Inflammatory macrophage treated with lipopolysaccharide for 4 hours (primary cell): ENCODE data around the gene CSRP1.
A peak's percentile ranks its signal among the peaks of the same experiment; 100 is the strongest.
"Not testable (repeated sequence)": the region's sequence is repeated elsewhere in the genome, so short reads cannot be mapped to it uniquely, and the experiment has no call there.

Source experiments
- DNase-seq: peaks from one replicate; pipeline ENCODE4 v3.0.0-alpha.2; 2020

The CSRP1 gene

DNA sequence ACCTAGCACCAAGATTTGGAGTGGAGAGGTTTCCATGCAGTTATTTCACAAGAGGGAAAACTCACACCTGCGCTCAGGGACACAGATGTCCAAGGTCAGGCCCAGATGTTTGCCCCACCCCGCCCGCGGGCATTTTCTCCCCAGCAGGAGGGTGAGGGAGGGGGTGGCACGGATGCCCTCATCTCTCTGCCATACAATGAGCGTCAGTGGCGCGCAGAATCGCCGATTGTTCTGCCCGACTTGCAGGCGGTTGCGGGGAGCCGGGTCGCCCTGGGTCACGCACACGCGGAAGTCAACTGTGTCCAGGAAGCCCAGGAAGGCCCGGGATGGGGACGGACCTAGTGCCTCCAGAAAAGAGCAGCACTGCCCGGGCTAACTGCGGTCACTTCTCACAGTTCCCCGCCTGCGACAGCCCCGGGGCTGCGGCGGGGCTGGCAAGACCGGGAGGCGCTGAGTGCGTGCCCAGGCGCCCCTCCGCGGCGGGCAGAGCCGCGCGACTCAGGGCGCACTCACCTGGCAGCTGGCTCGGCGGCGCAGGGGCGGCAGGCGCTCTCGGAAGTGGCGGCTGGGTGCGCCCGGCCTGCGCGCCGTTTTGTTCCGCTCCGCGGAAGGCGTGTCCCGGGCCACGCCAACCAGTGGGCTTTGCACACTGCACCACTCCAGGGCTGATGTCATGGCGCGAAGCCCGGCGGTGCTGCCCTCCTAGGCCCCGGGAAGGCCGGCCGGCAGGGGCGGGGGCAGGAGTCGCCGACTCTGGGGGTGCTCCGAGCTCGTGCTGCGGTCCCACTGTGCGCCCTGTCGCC lies at the start of gene CSRP1:
CSRP1 (minus strand) TSS at position 567 of the 803 bp plus-strand sequence. CDS start 10,820 bp downstream, outside the sequence.
- DNase-seq, result peak; percentile 89

DNA sequence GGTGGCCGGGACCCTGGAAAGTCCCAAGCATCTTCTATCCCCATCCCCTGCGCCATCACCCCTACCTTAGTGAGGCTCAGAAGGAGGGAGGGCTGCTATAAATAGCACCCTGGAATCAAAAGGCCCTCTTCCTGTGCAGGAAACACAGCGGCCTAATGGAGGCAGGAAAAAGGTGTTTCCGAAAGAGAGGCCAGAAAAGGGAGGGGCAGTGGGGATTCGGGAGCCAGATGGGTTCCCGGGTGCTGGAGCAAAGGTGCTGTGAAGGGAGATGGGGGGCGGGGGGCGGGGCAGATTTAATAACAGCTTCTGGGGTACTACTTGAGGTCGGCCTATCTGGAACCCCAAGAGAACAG lies 48.6 kb upstream of the CSRP1 start:
- no peak for DNase-seq

DNA sequence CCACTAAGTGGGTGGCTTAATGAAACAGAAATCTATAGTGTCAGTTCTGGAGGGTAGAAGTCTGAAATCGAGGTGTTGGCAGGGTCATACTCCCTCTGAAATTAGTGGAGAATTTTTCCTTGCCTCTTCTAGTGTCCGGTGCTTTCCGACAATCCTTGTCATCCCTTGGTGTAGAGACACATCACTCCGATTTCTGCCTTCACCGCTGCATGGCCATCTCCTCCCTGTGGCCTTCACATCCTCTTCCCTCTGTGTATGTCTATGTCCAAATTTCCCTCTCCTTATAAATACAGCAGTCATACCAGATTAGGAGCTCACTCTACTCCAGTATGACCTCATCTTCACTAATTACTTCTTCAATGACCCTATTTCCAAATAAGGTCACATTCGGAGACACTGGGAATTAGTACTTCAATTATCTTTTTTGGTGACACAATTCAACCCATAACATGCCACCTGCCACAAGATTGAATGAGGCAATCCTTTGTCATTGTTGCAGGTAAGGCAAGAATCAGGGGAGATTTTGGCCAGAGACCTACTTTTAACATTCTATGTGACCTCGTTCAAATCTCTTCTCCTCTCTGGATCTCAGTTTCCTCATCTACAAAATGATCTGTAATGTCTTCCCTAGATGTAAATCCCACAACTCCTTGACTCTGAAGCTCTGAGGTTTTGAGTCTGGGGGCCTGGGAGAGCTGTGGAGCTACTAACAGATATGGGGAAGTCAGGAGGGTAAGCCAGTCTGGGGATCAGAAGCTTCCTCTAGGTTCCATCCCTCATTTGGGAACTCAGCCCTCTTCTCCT lies 48.1 kb upstream of the CSRP1 start:
- DNase-seq, result no peak

DNA sequence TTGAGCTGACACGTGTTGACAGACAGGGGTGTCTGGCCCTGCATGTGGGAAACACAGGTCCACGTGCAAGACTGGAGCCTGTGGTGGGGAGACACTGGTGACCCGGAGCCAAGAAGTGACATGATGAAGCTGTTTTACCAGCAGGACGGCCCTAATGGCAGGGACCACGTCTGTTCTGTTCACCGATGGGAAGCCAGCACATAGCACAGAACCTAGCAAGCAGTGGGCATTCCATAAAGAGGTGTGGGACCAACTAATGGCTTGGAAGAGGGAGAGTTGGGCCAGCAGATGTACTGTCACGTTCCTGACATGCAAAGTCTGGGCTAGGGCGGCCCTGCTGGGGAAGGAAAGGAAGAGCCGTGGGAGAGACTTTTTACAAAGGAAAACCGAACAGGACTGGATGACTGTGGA lies 47.3 kb upstream of the CSRP1 start:
- no peak for DNase-seq

DNA sequence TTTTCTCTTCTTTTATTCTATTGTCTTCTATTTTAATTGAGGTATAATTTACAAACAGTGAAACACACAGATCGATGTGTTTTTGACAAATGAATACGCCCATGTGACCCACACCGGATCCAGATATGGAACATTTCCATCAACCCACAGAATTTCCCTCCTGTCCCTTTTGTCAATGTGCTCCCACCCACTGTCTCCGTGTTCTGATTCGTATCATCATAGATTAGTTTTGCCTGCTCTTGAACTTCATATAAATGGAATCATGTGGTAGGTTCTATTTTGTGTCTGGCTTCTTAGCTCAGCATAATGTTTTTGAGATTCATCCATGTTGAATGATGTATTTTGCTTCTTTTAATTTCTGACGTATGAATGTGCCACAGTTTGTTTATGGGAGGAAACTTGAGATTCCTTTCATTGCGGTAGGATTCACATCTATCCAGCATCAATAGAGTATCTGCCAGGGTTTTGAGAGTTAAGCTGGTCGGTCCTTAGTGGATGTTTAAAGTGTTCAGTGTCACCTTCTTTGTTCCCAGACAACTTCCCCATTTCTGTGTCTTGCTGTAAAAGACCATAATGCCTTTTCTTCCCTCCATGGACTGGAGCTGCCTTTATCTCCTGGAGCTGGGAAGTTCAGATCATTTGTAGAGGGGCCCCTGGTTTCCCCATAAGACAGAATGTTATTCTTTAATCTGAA lies 46.7 kb upstream of the CSRP1 start:
- no peak for DNase-seq

- DNase-seq, result no peak
Measured at GRCh38 chr1:201552941-201553351, 46.0 kb upstream of the CSRP1 start.

DNA sequence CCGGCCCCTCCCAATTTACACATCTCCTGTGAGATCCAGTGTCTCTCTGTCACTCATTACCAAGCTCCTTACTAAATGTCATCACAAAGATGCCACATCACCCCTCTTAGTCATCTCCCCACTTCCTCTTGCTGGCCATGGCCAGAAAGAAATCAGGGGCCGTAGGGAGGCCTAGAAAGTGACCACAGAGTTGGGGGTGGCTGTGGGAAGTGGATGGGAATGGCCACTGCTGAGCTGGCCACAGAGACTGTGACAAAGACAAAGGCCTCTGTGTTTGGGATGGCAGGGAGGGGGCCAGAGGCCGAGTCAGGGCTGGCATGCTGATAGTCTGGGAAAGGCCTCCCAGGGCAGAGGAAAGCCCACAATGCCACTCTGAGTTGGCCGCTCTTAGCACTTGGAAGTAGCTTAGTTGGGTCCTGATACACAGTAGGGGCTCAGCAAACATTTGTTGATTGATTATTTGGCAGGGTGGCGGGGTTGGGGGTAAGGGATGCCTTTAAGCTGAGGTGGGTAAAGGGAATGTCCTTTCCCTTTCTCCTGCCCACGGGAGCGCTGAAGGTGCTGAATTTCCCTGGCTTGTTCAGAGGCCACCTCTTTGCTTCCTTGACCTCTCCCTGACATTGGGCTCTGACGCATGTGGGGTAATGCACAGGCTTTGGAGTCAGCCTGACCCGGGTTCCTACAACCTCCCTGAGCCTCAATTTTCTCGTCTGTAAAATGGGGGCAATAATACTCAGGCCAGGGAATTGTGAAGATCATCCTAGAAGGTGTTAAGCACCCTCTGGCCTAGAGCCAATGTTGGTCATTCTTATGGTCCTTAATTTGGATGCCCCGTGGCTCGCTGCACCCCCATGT lies 45.2 kb upstream of the CSRP1 start:
- peak; percentile 97 for DNase-seq

DNA sequence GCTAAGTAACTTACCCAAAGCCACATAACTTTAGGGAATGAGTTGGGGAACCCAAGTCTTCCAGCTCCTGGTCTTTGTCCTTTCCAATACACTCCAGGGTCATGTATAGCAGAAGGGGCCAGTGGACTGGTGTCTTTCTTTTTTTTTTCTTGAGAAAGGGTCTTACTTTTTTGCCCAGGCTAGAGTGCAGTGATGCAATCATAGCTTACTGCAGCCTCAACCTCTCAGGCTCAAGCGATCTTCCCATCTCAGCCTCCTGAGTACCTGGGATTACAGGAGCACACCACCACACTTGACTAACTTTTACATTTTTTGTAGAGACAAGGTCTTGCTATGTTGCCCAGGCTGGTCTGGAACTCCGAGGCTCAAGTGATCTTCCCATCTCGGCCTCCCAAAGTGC lies 44.2 kb upstream of the CSRP1 start:
- DNase-seq, result no peak

DNA sequence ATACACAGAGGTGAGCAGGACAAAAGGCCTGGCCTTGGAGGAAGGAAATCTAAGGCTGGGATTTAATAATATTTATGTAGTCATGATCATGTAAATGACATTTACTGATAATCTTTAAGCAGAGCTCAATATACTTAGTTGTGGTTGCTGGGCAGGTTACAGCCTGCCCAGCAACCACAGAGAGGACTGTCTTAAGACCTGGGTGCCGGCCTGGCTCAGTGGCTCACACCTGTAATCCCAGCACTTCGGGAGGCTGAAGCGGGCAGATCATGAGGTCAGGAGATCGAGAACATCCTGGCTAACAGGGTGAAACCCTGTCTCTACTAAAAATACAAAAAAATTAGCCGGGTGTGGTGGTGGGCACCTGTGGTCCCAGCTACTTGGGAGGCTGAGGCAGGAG lies 42.6 kb upstream of the CSRP1 start:
- DNase-seq, result not testable (repeated sequence)

GRCh38 chr1:201545851-201546492 lies 39.0 kb upstream of the CSRP1 start:
- DNase-seq, result no peak

DNA sequence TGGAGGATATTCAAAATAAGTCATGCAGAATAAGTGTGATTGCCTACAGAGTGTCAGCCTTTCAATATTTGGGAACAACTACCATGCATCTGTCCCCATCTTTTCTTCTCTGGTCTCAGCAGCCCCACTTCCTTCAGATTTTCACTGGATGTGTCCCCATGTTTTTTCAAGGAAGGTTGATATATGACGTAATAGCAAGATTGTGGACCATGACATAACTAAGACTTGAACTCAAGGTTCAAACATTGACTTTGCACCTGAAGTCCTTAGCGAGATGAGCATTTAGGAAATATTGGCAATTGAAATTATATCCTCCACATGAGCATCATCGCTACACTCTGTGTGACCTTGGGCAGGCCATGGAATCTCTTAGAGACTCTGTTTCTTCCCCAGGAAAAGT lies 37.8 kb upstream of the CSRP1 start:
- no peak for DNase-seq

DNA sequence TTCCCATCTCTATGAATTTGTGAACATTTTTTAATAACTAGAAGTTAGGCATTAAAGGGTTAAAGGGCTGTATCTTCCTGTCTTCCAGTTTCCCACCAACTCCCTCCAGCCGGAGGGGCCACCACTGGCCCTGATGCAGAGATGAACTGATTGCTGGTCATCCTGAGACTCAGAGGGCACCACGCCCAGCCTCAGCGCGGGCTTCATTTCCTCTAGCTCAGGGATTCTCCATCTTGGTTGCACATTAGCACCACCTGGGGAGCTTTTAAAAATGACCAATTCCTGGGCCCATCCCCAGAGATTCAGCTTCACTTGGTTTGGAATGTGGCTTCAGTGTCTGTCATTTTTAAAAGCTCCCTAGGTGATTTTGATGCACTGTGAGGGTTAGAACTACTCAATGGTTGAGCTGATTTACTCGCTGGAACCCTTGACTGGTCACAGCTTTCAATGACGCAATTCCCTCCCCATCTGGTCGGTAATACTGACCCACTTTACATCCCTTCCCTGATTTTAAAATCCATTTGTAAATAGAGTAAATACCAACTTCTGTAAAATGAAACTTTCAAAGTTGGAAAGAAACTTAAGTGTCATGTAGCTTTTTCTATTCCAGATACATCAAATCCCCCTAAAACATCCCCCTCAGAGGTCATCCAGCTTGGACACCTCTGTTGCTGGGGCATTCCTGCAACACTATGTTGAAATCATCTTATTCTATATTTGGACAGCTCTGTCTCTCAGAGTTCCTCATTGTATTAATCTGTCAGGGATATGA lies 37.1 kb upstream of the CSRP1 start:
- peak; percentile 69 for DNase-seq

DNA sequence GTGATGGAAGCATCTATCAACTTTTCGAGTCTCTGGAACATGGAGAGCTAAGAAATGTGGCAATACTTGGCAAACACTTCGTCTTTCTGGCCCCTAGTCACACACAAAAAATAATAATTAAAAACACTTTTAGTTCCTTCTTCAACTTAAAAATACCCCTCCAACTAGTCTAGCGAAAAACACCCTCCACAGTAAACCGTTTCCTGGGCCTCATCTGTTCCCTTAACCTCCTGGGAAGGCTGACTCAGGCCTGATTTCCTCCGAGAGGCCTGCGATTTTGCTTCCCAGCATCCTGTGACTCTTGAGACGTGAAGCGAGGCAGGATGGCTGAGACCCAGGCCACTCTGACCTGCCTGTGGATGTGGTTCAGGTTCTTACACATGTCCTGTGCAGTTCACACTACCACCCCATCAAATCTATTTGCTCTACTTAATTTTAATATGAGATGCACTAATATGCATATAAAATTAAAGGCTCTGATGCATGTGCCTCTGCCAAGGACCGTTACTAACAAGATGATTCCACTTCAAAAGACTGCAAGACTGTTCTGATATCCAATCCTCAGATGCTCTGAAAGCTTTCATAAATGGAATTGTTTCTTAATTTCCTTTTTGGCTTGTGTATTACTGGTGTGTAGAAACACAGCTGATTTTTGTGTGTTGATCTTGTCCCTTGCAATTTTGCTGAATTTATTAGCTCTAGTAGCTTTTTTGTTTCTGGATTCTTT lies 35.5 kb upstream of the CSRP1 start:
- no peak for DNase-seq

GRCh38 chr1:201540846-201541735 lies 34.2 kb upstream of the CSRP1 start:
- DNase-seq, result no peak

DNA sequence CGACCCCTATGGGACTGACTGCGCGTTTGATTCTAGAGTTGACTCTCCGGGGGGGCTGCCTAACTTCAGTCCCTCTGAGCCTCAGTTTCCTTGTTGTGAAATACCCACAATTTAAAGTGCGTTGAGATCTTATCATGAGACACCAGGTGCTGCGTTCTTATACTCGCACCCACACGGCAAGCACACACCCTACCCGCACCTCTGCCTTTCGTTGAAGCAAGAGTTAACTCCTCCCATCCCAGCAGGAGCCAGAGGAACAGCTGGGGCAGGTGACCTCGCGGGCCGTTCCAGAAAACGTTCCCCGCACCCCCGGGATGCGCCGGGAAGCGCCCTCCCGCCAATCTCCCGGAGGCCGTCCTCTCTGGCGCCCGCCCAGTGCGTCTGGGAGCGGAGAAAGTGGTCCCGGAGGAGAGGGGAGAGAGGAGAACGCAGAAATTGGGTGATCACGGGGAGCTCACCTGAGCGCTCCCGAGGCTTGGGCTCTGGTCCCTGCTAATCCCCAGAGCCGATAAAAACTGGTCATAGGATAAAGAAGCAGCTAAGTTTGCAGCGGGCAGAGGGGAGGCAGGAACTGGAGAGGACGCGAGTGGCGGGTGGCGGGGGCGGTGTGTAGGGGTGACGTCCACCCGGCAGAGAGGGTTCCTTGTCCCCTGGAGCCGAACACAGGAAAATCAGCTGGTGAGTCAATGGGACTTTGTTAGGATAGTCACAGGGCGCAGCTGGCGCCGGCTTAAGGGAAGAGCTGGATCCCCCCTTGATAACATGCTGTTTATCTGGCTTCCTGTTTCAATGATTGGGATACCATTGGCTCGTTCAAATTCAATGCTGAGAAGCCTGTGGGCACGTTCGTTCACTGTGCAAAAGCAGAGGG lies 32.9 kb upstream of the CSRP1 start:
- DNase-seq, result peak; percentile 57

GRCh38 chr1:201538612-201539551 lies 32.0 kb upstream of the CSRP1 start, which contains the start of gene NAV1:
TSS of gene NAV1 (plus strand) at chr1:201539127. CDS start at chr1:201622885, 83,758 bp downstream.
- no peak for DNase-seq
